Natural killer cell treated with Interleukin-12 subunit alpha and Interleukin-12 subunit beta and Interleukin-15 and Interleukin-18, amount 100 ng/mL, for 72 hours (primary cell): Measurements from ENCODE around the gene ARMC5. TPM values are rescaled to one million over a fixed set of nuclear protein-coding genes. Genes with fewer than 3 reads are reported as not detected.
A peak's percentile ranks its signal among the peaks of the same experiment; 100 is the strongest.
"Not testable (repeated sequence)": the region's sequence is repeated elsewhere in the genome, so short reads cannot be mapped to it uniquely, and the experiment has no call there.

Experiments used
- ATAC-seq, 2 donors: fragments of 150-1000 bp; cut with Tn5 transposase in 1 of 2; sonication (Bioruptor Pico), chemical (Tn5 transposase) in 1 of 2; 2 replicates each; pipeline ENCODE4 v1.10.0; 2021
- DNase-seq: peaks from one replicate; pipeline ENCODE4 v3.0.0; 2022; ENCODE audit warnings: low spot score
- H3K27ac Mint-ChIP-seq, 2 donors: 1 replicate in 1 of 2; 2 replicates in 1 of 2; pipeline ENCODE4 v1.8.0; 2022; ENCODE audit warnings: mixed read lengths in 2 of 2, mild to moderate bottlenecking in 1 of 2, moderate library complexity in 1 of 2
- H3K27me3 Mint-ChIP-seq, 2 donors: 1 replicate in 1 of 2; 2 replicates in 1 of 2; pipeline ENCODE4 v1.8.0; 2022; ENCODE audit warnings: mixed read lengths in 2 of 2
- H3K36me3 Mint-ChIP-seq: one replicate; pipeline ENCODE4 v1.8.0; 2022; ENCODE audit warnings: mixed read lengths
- H3K4me1 Mint-ChIP-seq, 2 donors: 1 replicate in 1 of 2; 2 replicates in 1 of 2; pipeline ENCODE4 v1.8.0; 2022; ENCODE audit warnings: low read depth in 2 of 2, mixed read lengths in 2 of 2, mild to moderate bottlenecking in 1 of 2
- H3K4me3 Mint-ChIP-seq: one replicate; pipeline ENCODE4 v1.8.0; 2022; ENCODE audit warnings: mixed read lengths
- H3K9me3 Mint-ChIP-seq: 2 replicates; pipeline ENCODE4 v1.8.0; 2022; ENCODE audit warnings: mixed read lengths
- total RNA-seq, 2 donors: library from RNA; stranded (reverse); gene quantifications; one replicate each; pipeline ENCODE4 v1.2.3, GENCODE V29; 2022

The ARMC5 gene
- total RNA-seq, 2 donors from 2014 or later: 31.6 to 36.0 TPM

GRCh38 chr16:31498493-31498892 is 39.2 kb downstream of the ARMC5 start:
- H3K9me3 Mint-ChIP-seq: no peaks in the 10 kb centered on the region
- H3K4me1 Mint-ChIP-seq: peaks cover 0 to 7% of the 10 kb centered on the region in 2 donors
- H3K4me3 Mint-ChIP-seq: no peak overlapping the region
- DNase-seq: peak; percentile 41
- no peak for ATAC-seq
- no peaks in the 10 kb centered on the region for H3K36me3 Mint-ChIP-seq
- H3K27me3 Mint-ChIP-seq: no peaks in the 10 kb centered on the region
- H3K27ac Mint-ChIP-seq: no peak overlapping the region

DNA sequence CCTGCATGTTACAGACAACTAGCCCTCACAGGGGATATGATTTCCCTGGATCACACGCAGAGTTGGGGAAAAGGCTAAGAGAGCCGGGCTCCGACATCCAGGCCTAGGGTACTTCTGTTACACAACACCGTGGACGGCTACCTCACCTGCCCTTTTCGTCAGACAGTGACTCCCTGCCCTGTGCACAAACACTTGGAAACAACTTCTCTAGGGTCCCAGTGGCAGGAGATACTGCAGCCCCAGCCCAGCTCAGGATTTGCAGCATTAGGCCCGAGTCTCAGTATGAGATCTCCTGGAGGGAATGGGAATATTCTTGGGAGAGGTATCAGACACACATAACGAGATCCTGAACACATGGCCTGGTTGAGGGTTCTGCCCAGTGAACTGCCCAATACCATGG is 40.6 kb downstream of the ARMC5 start:
- ATAC-seq (no peak), DNase-seq (peak; percentile 56)
- H3K36me3 Mint-ChIP-seq: no peaks in the 10 kb centered on the region
- H3K4me1 Mint-ChIP-seq: peaks cover 0 to 7% of the 10 kb centered on the region in 2 donors
- no peak overlapping the region for H3K27ac Mint-ChIP-seq
- H3K9me3 Mint-ChIP-seq: no peaks in the 10 kb centered on the region
- no peaks in the 10 kb centered on the region for H3K27me3 Mint-ChIP-seq
- no peak overlapping the region for H3K4me3 Mint-ChIP-seq

- Mint-ChIP-seq H3K27ac (no peak overlapping the region), H3K27me3 (no peaks in the 10 kb centered on the region), H3K36me3 (no peaks in the 10 kb centered on the region), H3K4me3 (no peak overlapping the region), H3K9me3 (no peaks in the 10 kb centered on the region), H3K4me1 (peaks cover 6 to 11% of the 10 kb centered on the region in 2 donors)
- ATAC-seq: no peak
- DNase-seq: peak; percentile 28
Observed at GRCh38 chr16:31501226-31501965, 42.1 kb downstream of the ARMC5 start.

- H3K4me3 Mint-ChIP-seq: no peak overlapping the region
- no peaks in the 10 kb centered on the region for H3K27me3 Mint-ChIP-seq
- peaks cover 7 to 11% of the 10 kb centered on the region in 2 donors for H3K4me1 Mint-ChIP-seq
- H3K9me3 Mint-ChIP-seq: no peaks in the 10 kb centered on the region
- ATAC-seq: no peak
- peak; percentile 16 for DNase-seq
- H3K27ac Mint-ChIP-seq: no peak overlapping the region
- no peaks in the 10 kb centered on the region for H3K36me3 Mint-ChIP-seq
Observed at GRCh38 chr16:31501966-31502348, 42.7 kb downstream of the ARMC5 start.

DNA sequence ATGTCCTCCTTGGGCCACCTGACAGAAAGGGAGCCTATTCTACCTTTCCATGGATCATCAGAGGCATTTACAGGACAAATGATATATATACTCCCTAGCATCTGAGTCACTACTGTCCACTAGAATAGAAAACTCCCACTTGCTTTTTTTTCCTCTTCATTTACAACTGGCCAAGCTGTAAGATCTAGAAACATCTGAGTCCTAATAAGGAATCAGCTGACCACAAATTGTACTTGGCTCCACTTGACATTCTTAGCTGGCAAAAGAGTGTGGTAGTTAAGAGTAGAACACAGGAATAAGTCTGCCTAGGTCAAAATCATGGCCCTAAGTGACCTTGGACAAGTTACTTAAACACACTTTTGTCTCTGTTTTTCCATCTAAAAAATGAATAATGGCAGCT is 43.7 kb downstream of the ARMC5 start:
- Mint-ChIP-seq H3K27me3 (no peaks in the 10 kb centered on the region), H3K4me3 (no peak overlapping the region), H3K36me3 (no peaks in the 10 kb centered on the region), H3K4me1 (peaks cover 12 to 13% of the 10 kb centered on the region in 2 donors), H3K27ac (no peak overlapping the region), H3K9me3 (no peaks in the 10 kb centered on the region)
- ATAC-seq: no peak
- no peak for DNase-seq

GRCh38 chr16:31503555-31503954 is 44.3 kb downstream of the ARMC5 start:
- H3K4me1 Mint-ChIP-seq: peaks cover 12 to 14% of the 10 kb centered on the region in 2 donors
- H3K9me3 Mint-ChIP-seq, DNase-seq, H3K27me3 Mint-ChIP-seq, H3K36me3 Mint-ChIP-seq, ATAC-seq, H3K27ac Mint-ChIP-seq, H3K4me3 Mint-ChIP-seq: not testable (repeated sequence)

- ATAC-seq: no peak
- H3K27ac Mint-ChIP-seq: no peak overlapping the region
- H3K9me3 Mint-ChIP-seq: no peaks in the 10 kb centered on the region
- H3K4me3 Mint-ChIP-seq: no peak overlapping the region
- no peaks in the 10 kb centered on the region for H3K27me3 Mint-ChIP-seq
- DNase-seq: no peak
- H3K36me3 Mint-ChIP-seq: peaks cover 5% of the 10 kb centered on the region
- H3K4me1 Mint-ChIP-seq: peaks cover 17 to 20% of the 10 kb centered on the region in 2 donors
Observed at GRCh38 chr16:31504159-31504558, 44.9 kb downstream of the ARMC5 start.

GRCh38 chr16:31505483-31505882 is 46.2 kb downstream of the ARMC5 start:
- Mint-ChIP-seq H3K27me3 (no peaks in the 10 kb centered on the region), H3K9me3 (no peaks in the 10 kb centered on the region), H3K4me1 (peaks cover 20 to 31% of the 10 kb centered on the region in 2 donors), H3K36me3 (peaks cover 7% of the 10 kb centered on the region), H3K4me3 (peak overlapping the region; percentile 66), H3K27ac (peak overlapping the region; percentile 36 to 47)
- DNase-seq (no peak), ATAC-seq (peak in 1 of 2 donors; percentile 70)

DNA sequence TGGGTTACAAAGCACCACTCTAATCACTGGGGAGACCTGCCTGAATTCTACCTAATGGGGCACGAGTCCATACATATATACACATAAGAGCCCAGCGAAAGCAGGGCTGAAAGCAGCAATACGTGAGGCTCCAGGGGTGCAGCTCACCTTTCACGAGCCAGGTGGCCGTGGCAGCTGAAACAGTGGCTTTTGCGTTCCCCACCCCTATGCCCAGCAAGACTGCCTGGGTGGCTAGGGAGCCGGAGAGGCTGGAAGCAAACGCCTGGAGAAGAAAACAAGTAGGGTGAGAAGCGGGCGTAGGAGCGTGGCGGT is 48.3 kb downstream of the ARMC5 start:
- Mint-ChIP-seq H3K27me3 (no peaks in the 10 kb centered on the region), H3K4me1 (peaks cover 20 to 32% of the 10 kb centered on the region in 2 donors), H3K27ac (peak overlapping the region; percentile 96 to 99), H3K9me3 (no peaks in the 10 kb centered on the region), H3K4me3 (peak overlapping the region; percentile 91), H3K36me3 (peaks cover 7% of the 10 kb centered on the region)
- ATAC-seq: no peak
- no peak for DNase-seq

GRCh38 chr16:31507929-31508705 is 48.8 kb downstream of the ARMC5 start, which contains the start of gene RUSF1:
TSS of gene RUSF1 (minus strand) at chr16:31508391. CDS start at chr16:31508373, 18 bp downstream.
- H3K4me1 Mint-ChIP-seq: peaks cover 20 to 32% of the 10 kb centered on the region in 2 donors

GRCh38 chr16:31508706-31509195 is 49.5 kb downstream of the ARMC5 start:
- Mint-ChIP-seq H3K27ac (peak overlapping the region; percentile 96 to 99), H3K4me1 (peaks cover 20 to 32% of the 10 kb centered on the region in 2 donors), H3K27me3 (no peaks in the 10 kb centered on the region), H3K4me3 (peak overlapping the region; percentile 91), H3K9me3 (no peaks in the 10 kb centered on the region), H3K36me3 (peaks cover 7% of the 10 kb centered on the region)
- ATAC-seq (no peak), DNase-seq (no peak)

More at GRCh38 chr16:31507929-31508705, 48.8 kb downstream of the ARMC5 start, which contains the start of gene RUSF1:
- no peaks in the 10 kb centered on the region for H3K9me3 Mint-ChIP-seq
- no peaks in the 10 kb centered on the region for H3K27me3 Mint-ChIP-seq
- H3K4me3 Mint-ChIP-seq: peak within 1 kb of the TSS; percentile 91
- peaks cover 7% of the 10 kb centered on the region for H3K36me3 Mint-ChIP-seq
- DNase-seq (peak; percentile 92), ATAC-seq (peak; percentile 92 to 98)
- H3K27ac Mint-ChIP-seq: peak within 1 kb of the TSS; percentile 96 to 99

- H3K27ac Mint-ChIP-seq: no peak overlapping the region
Observed at GRCh38 chr16:31513126-31513525, 53.8 kb downstream of the ARMC5 start.

GRCh38 chr16:31513884-31514283 is 54.6 kb downstream of the ARMC5 start:
- Mint-ChIP-seq H3K9me3 (peaks cover 2% of the 10 kb centered on the region), H3K27ac (no peak overlapping the region), H3K27me3 (peaks cover 14 to 24% of the 10 kb centered on the region in 2 donors), H3K36me3 (peaks cover 5% of the 10 kb centered on the region), H3K4me3 (no peak overlapping the region), H3K4me1 (peaks cover 6 to 14% of the 10 kb centered on the region in 2 donors)
- ATAC-seq: no peak
- no peak for DNase-seq

More at GRCh38 chr16:31513126-31513525, 53.8 kb downstream of the ARMC5 start:
- H3K36me3 Mint-ChIP-seq: peaks cover 7% of the 10 kb centered on the region
- peaks cover 8 to 19% of the 10 kb centered on the region in 2 donors for H3K4me1 Mint-ChIP-seq
- no peak for ATAC-seq
- peaks cover 2% of the 10 kb centered on the region for H3K9me3 Mint-ChIP-seq
- no peak overlapping the region for H3K4me3 Mint-ChIP-seq
- peaks cover 14 to 23% of the 10 kb centered on the region in 2 donors for H3K27me3 Mint-ChIP-seq
- no peak for DNase-seq
